GM12891 (cell line): ENCODE results near the gene MTFMT.

Experiments
- POLR2A ChIP-seq: IDR thresholded peaks from 2 replicates; pipeline ENCODE4 v1.6.1; 2011; ENCODE audit warnings: low read depth, low read length, control low read depth
- TAF1 ChIP-seq: IDR thresholded peaks from 2 replicates; pipeline ENCODE4 v1.6.1; 2011; ENCODE audit warnings: low read depth, low read length, control low read depth

- TF ChIP-seq TAF1: no peak
- TF ChIP-seq POLR2A: no peak
Observed at GRCh38 chr15:64993290-64993689, 36.1 kb downstream of the MTFMT start.
